Measurements from ENCODE around the gene DHX9. TPM values are rescaled to one million over a fixed set of nuclear protein-coding genes. Genes with fewer than 3 reads are reported as not detected.

The DHX9 gene
- total RNA-seq, 4 donors from 2014 or later: 79.5 to 104 (median 91.8) TPM

DNA sequence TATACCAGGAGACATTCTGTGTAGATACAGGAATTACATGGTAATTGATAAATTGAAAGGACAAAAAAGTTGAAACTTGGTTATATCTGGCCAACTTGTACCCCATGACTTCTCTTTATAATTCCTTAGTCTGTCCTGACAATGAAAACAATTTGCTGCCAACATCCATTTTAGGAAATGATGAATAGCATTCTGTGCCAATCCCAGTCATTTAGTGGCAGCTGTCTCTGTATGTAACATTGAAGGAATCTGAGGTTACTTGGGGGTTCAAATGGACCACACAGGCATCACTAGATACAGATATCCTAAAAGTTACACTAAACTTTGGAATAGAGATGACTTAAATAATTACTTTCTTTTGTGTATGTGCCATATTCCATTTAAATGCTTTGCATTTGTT is 38.2 kb downstream of the DHX9 start:
- no peak for TF ChIP-seq POLR2A (IDR thresholded peaks at IDR 0.05)
- TF ChIP-seq EP300 (IDR thresholded peaks at IDR 0.05): no peak
- TF ChIP-seq, protein P1, sequence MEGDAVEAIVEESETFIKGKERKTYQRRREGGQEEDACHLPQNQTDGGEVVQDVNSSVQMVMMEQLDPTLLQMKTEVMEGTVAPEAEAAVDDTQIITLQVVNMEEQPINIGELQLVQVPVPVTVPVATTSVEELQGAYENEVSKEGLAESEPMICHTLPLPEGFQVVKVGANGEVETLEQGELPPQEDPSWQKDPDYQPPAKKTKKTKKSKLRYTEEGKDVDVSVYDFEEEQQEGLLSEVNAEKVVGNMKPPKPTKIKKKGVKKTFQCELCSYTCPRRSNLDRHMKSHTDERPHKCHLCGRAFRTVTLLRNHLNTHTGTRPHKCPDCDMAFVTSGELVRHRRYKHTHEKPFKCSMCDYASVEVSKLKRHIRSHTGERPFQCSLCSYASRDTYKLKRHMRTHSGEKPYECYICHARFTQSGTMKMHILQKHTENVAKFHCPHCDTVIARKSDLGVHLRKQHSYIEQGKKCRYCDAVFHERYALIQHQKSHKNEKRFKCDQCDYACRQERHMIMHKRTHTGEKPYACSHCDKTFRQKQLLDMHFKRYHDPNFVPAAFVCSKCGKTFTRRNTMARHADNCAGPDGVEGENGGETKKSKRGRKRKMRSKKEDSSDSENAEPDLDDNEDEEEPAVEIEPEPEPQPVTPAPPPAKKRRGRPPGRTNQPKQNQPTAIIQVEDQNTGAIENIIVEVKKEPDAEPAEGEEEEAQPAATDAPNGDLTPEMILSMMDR (IDR thresholded peaks at IDR 0.05): no peak
- no peak for TF ChIP-seq POLR2AphosphoS5 (IDR thresholded peaks at IDR 0.05)
- peaks cover 35 to 100% of the 10 kb centered on the region in 2 donors for H3K36me3 ChIP-seq
- no peak overlapping the region for H3K4me3 ChIP-seq
- ATAC-seq: no peak
- no peaks in the 10 kb centered on the region for H3K9me3 ChIP-seq
- no peaks in the 10 kb centered on the region for H3K27me3 ChIP-seq
- no peaks in the 10 kb centered on the region for H3K4me1 ChIP-seq
- H3K27ac ChIP-seq: no peak overlapping the region

DNA sequence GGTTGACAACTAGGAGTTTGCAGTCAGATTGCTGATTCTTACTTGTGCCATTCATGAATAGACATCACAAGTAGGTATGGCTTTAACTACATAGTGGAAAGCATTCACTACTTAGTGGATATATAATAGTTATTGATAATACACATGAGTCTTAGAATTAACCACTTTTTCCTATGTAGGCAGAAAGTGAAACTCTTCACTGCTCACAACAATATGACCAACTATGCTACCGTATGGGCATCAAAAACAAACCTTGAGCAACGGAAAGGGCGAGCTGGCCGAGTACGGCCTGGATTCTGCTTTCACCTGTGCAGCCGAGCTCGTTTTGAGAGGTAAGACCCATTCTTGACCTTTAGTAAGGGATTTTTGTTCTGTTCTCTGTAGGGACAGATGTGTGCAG is 38.7 kb downstream of the DHX9 start:
- no peak for ATAC-seq
- 82 to 96% methylated on average over 7 of the region's 7 CpGs for WGBS, 2 donors (ENCODE audit: low coverage in 1 of 2)
- H3K27ac ChIP-seq: no peak overlapping the region
- H3K27me3 ChIP-seq: no peaks in the 10 kb centered on the region
- H3K4me1 ChIP-seq: no peaks in the 10 kb centered on the region
- no peak overlapping the region for H3K4me3 ChIP-seq
- TF ChIP-seq, protein P1 (IDR thresholded peaks at IDR 0.05): no peak
- TF ChIP-seq POLR2AphosphoS5 (IDR thresholded peaks at IDR 0.05) (no peak), EP300 (IDR thresholded peaks at IDR 0.05) (no peak), POLR2A (IDR thresholded peaks at IDR 0.05) (no peak)
- H3K36me3 ChIP-seq: peaks cover 34 to 100% of the 10 kb centered on the region in 2 donors
- H3K9me3 ChIP-seq: no peaks in the 10 kb centered on the region

DNA sequence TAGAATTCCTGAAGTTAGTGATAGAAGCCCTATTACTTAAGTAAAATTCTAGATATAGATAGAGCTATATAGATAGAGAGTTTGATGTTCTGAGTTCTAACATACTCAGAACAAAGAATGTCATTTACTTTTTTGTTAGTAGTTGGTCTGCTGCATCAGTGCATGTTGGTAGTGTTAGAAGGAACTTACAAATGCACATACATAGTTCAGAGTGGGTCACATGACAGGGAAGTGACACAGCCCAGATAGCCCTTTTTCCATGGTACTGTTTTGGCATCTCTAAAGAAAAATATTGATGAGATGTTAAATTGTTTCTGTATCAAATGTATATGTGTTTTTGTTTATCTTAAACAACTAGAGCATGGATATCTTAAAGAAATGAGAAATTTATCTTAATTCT is 45.7 kb downstream of the DHX9 start:
- peaks cover 24 to 98% of the 10 kb centered on the region in 2 donors for H3K36me3 ChIP-seq
- no peak for ATAC-seq
- H3K4me3 ChIP-seq: no peak overlapping the region
- TF ChIP-seq POLR2AphosphoS5 (IDR thresholded peaks at IDR 0.05): no peak
- TF ChIP-seq, protein P1 (IDR thresholded peaks at IDR 0.05): no peak
- TF ChIP-seq POLR2A (IDR thresholded peaks at IDR 0.05): no peak
- no peak for TF ChIP-seq EP300 (IDR thresholded peaks at IDR 0.05)
- peaks cover 0 to 22% (median 0%) of the 10 kb centered on the region in 3 donors for H3K4me1 ChIP-seq
- no peaks in the 10 kb centered on the region for H3K9me3 ChIP-seq
- H3K27ac ChIP-seq: no peak overlapping the region
- H3K27me3 ChIP-seq: no peaks in the 10 kb centered on the region

DNA sequence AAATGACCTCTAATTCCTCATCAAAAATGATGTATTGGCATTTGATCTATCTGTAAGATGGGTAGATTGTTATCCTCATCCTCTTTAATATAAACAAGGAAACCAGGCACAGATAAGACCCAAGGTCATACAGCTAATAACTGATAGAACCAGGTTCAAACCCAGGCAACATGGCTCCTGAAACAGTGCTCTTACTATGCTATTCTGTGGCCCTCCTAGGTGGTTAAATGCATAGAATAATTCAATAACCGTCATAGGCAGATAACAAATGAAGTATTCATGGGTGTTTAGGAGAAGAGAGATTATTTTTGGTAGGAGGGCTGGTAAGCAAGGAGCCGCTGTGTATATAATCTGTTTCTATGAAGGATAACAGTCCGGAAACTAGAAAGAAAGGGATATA is 46.4 kb downstream of the DHX9 start:
- ATAC-seq: no peak
- WGBS, 2 donors (ENCODE audit: low coverage in 1 of 2): 90 to 91% methylated on average over 3 of the region's 3 CpGs
- peaks cover 20 to 91% of the 10 kb centered on the region in 2 donors for H3K36me3 ChIP-seq

DNA sequence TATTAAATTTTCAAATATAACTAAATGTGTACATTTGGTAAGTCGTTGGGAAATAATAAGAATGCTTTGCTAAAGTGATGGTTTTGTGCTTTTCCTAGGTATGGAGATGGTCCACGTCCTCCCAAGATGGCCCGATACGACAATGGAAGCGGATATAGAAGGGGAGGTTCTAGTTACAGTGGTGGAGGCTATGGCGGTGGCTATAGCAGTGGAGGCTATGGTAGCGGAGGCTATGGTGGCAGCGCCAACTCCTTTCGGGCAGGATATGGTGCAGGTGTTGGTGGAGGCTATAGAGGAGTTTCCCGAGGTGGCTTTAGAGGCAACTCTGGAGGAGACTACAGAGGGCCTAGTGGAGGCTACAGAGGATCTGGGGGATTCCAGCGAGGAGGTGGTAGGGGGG is 47.8 kb downstream of the DHX9 start:
- H3K9me3 ChIP-seq: no peaks in the 10 kb centered on the region
- no peaks in the 10 kb centered on the region for H3K27me3 ChIP-seq
- no peak overlapping the region for H3K27ac ChIP-seq
- TF ChIP-seq, protein P1 (IDR thresholded peaks at IDR 0.05): no peak
- TF ChIP-seq POLR2A (IDR thresholded peaks at IDR 0.05): no peak
- no peak for TF ChIP-seq POLR2AphosphoS5 (IDR thresholded peaks at IDR 0.05)
- no peak for TF ChIP-seq EP300 (IDR thresholded peaks at IDR 0.05)
- ATAC-seq: no peak
- WGBS, 2 donors (ENCODE audit: low coverage in 1 of 2): 91 to 95% methylated on average over 11 of the region's 11 CpGs
- peaks cover 0 to 25% (median 0%) of the 10 kb centered on the region in 3 donors for H3K4me1 ChIP-seq
- H3K4me3 ChIP-seq: no peak overlapping the region
- peaks cover 15 to 77% of the 10 kb centered on the region in 2 donors for H3K36me3 ChIP-seq

More for the DNA sequence above, 46.4 kb downstream of the DHX9 start:
- Histone ChIP-seq H3K4me3 (no peak overlapping the region), H3K27ac (no peak overlapping the region), H3K27me3 (no peaks in the 10 kb centered on the region), H3K9me3 (no peaks in the 10 kb centered on the region), H3K4me1 (peaks cover 0 to 25% (median 0%) of the 10 kb centered on the region in 3 donors)
- TF ChIP-seq, protein P1 (IDR thresholded peaks at IDR 0.05): no peak
- no peak for TF ChIP-seq POLR2AphosphoS5 (IDR thresholded peaks at IDR 0.05)
- TF ChIP-seq POLR2A (IDR thresholded peaks at IDR 0.05): no peak
